Endodermal cell (in vitro differentiated cells): Measurements from ENCODE around the gene MED19. TPM values are rescaled to one million over a fixed set of nuclear protein-coding genes. Genes with fewer than 3 reads are reported as not detected.

ENCODE experiments used
- DNase-seq: peaks from one replicate; pipeline ENCODE4 v3.0.0-alpha.2; 2017
- H3K27ac ChIP-seq: 2 replicates; pipeline ENCODE4 v1.5.1; 2013; ENCODE audit warnings: mild to moderate bottlenecking, low read depth, low read length, moderate library complexity
- H3K27me3 ChIP-seq: 2 replicates; pipeline ENCODE4 v1.6.1; 2013; ENCODE audit warnings: mild to moderate bottlenecking, low read length, moderate library complexity; ENCODE audit not compliant: insufficient read depth, control insufficient read depth, poor library complexity, severe bottlenecking
- H3K36me3 ChIP-seq: 2 replicates; pipeline ENCODE4 v1.7.0; 2013; ENCODE audit warnings: mild to moderate bottlenecking, low read length, moderate library complexity; ENCODE audit not compliant: control insufficient read depth, insufficient read depth
- H3K4me1 ChIP-seq: one replicate; pipeline ENCODE4 v1.7.0; 2013; ENCODE audit warnings: low read length; ENCODE audit not compliant: control insufficient read depth, insufficient read depth
- H3K4me3 ChIP-seq: 2 replicates; pipeline ENCODE4 v1.5.1; 2013; ENCODE audit warnings: mild to moderate bottlenecking, low read length, moderate library complexity
- H3K9ac ChIP-seq: 2 replicates; pipeline ENCODE4 v1.6.1; 2013; ENCODE audit warnings: mild to moderate bottlenecking, low read length, moderate library complexity; ENCODE audit not compliant: poor library complexity, severe bottlenecking; ENCODE audit errors: extremely low read depth
- H3K9me3 ChIP-seq: 2 replicates; pipeline ENCODE4 v1.6.1; 2013; ENCODE audit warnings: mild to moderate bottlenecking, low read length, moderate library complexity; ENCODE audit not compliant: control insufficient read depth
- H3K27ac Mint-ChIP-seq: 2 replicates; pipeline ENCODE4 v1.8.0; 2020; ENCODE audit warnings: mixed read lengths
- H3K27me3 Mint-ChIP-seq: 2 replicates; pipeline ENCODE4 v1.8.0; 2021; ENCODE audit warnings: mild to moderate bottlenecking, mixed read lengths; ENCODE audit not compliant: insufficient read depth
- H3K36me3 Mint-ChIP-seq: 2 replicates; pipeline ENCODE4 v1.8.0; 2020; ENCODE audit warnings: low read depth, mixed read lengths
- H3K4me1 Mint-ChIP-seq: 2 replicates; pipeline ENCODE4 v1.8.0; 2020; ENCODE audit warnings: mixed read lengths
- H3K4me3 Mint-ChIP-seq: 2 replicates; pipeline ENCODE4 v1.8.0; 2020; ENCODE audit warnings: mild to moderate bottlenecking, moderate library complexity, mixed read lengths
- H3K9me3 Mint-ChIP-seq: 2 replicates; pipeline ENCODE4 v1.8.0; 2020; ENCODE audit warnings: mild to moderate bottlenecking, mixed read lengths
- CTCF ChIP-seq: fragments of 200-600 bp; sonication (generic); conservative IDR thresholded peaks from 2 replicates; pipeline ENCODE4 v1.5.0; 2021; ENCODE audit warnings: antibody characterized with exemption, mild to moderate bottlenecking
- WGBS, 2 experiments: methylation state at CpG; one replicate each; pipeline versions ENCODE4 v1.1.5 to v1.1.7; 2013; ENCODE audit warnings: missing lambda C conversion rate in 2 of 2, mixed read lengths in 1 of 2; ENCODE audit not compliant: insufficient coverage in 1 of 2, insufficient read length in 1 of 2; 5-methylcytosine and 5-hydroxymethylcytosine counted together
- total RNA-seq, 2 donors: library from RNA; stranded (reverse); fragmentation: NEBNext Ultra II Directional in 1 of 2; extraction: Animal tissue kit (Norgen Biotek cat#: 25700) in 1 of 2; gene quantifications; 2 replicates in 1 of 2; 3 replicates in 1 of 2; pipeline ENCODE4 v1.2.1, GENCODE V29; 2021

The MED19 gene
- total RNA-seq, 2 donors from 2014 or later: 18.5 TPM

GRCh38 chr11:57751676-57752253 is 39.8 kb upstream of the MED19 start, which contains the start of gene BTBD18:
TSS of gene BTBD18 (minus strand) at chr11:57751819. CDS start at chr11:57751188, 631 bp downstream.
- DNase-seq: peak; percentile 80
- Mint-ChIP-seq H3K27ac (no peak within 1 kb of the TSS), H3K9me3 (no peaks in the 10 kb centered on the region), H3K4me1 (peaks cover 20% of the 10 kb centered on the region), H3K27me3 (no peaks in the 10 kb centered on the region), H3K36me3 (peaks cover 2% of the 10 kb centered on the region), H3K4me3 (no peak within 1 kb of the TSS)
- no peaks in the 10 kb centered on the region for H3K27me3 ChIP-seq
- WGBS, 2 experiments: 55 to 66% methylated on average over 7 to 10 of the region's 10 CpGs
- no peak within 1 kb of the TSS for H3K27ac ChIP-seq
- TF ChIP-seq CTCF: peak; percentile 87
- peaks cover 5% of the 10 kb centered on the region for H3K36me3 ChIP-seq
- no peak within 1 kb of the TSS for H3K9ac ChIP-seq
- H3K9me3 ChIP-seq: no peaks in the 10 kb centered on the region
- H3K4me3 ChIP-seq: no peak within 1 kb of the TSS
- no peaks in the 10 kb centered on the region for H3K4me1 ChIP-seq

- no peak overlapping the region for H3K27ac ChIP-seq
- Mint-ChIP-seq H3K9me3 (no peaks in the 10 kb centered on the region), H3K4me3 (no peak overlapping the region), H3K36me3 (peaks cover 2% of the 10 kb centered on the region), H3K4me1 (peaks cover 17% of the 10 kb centered on the region), H3K27me3 (no peaks in the 10 kb centered on the region), H3K27ac (no peak overlapping the region)
- H3K27me3 ChIP-seq: no peaks in the 10 kb centered on the region
- no peaks in the 10 kb centered on the region for H3K9me3 ChIP-seq
- no peaks in the 10 kb centered on the region for H3K4me1 ChIP-seq
- no peak overlapping the region for H3K9ac ChIP-seq
- no peak for TF ChIP-seq CTCF
- no peak for DNase-seq
- H3K36me3 ChIP-seq: peaks cover 7% of the 10 kb centered on the region
- no peak overlapping the region for H3K4me3 ChIP-seq
Observed at GRCh38 chr11:57751176-57751575, 39.2 kb upstream of the MED19 start.

GRCh38 chr11:57746920-57747319 is 34.9 kb upstream of the MED19 start:
- H3K9me3 Mint-ChIP-seq: no peaks in the 10 kb centered on the region
- peaks cover 20% of the 10 kb centered on the region for H3K4me1 Mint-ChIP-seq
- H3K4me1 ChIP-seq: no peaks in the 10 kb centered on the region
- H3K27me3 ChIP-seq: no peaks in the 10 kb centered on the region
- H3K36me3 ChIP-seq: peaks cover 33% of the 10 kb centered on the region
- no peak for TF ChIP-seq CTCF
- H3K27ac Mint-ChIP-seq: no peak overlapping the region
- no peaks in the 10 kb centered on the region for H3K27me3 Mint-ChIP-seq
- WGBS, 2 experiments: 100% methylated on average over 1 of the region's 1 CpG; no CpG with 5 or more reads in 1 of the 2 experiments
- no peaks in the 10 kb centered on the region for H3K9me3 ChIP-seq
- no peak overlapping the region for H3K9ac ChIP-seq
- no peak overlapping the region for H3K4me3 ChIP-seq
- H3K27ac ChIP-seq: no peak overlapping the region
- no peak overlapping the region for H3K4me3 Mint-ChIP-seq
- no peak for DNase-seq
- H3K36me3 Mint-ChIP-seq: peaks cover 28% of the 10 kb centered on the region
